KMS-11 (cell line): Measurements from ENCODE around the gene PLBD2.

Experiments used
- H2AFZ ChIP-seq: fragments of 200-600 bp; sonication (generic); 2 replicates; pipeline ENCODE4 v1.6.1; 2016; ENCODE audit warnings: antibody characterized with exemption, mixed run types, low read depth
- H3K27ac ChIP-seq: fragments of 200-600 bp; sonication (generic); 2 replicates; pipeline ENCODE4 v1.6.1; 2016; ENCODE audit warnings: mild to moderate bottlenecking, mixed run types
- H3K27me3 ChIP-seq: fragments of 200-600 bp; sonication (generic); 2 replicates; pipeline ENCODE4 v1.6.1; 2017; ENCODE audit warnings: mild to moderate bottlenecking, low read depth, mixed run types, moderate library complexity; ENCODE audit not compliant: insufficient read depth
- H3K36me3 ChIP-seq: fragments of 200-600 bp; sonication (generic); 2 replicates; pipeline ENCODE4 v1.6.1; 2017; ENCODE audit warnings: mild to moderate bottlenecking, mixed run types; ENCODE audit not compliant: insufficient read depth
- H3K4me1 ChIP-seq: fragments of 200-600 bp; sonication (generic); 2 replicates; pipeline ENCODE4 v1.6.1; 2016; ENCODE audit warnings: mild to moderate bottlenecking, low read depth, mixed run types; ENCODE audit not compliant: poor library complexity, severe bottlenecking
- H3K4me2 ChIP-seq: fragments of 200-600 bp; sonication (generic); 2 replicates; pipeline ENCODE4 v1.7.0; 2016; ENCODE audit warnings: mild to moderate bottlenecking, mixed run types
- H3K4me3 ChIP-seq: fragments of 200-600 bp; sonication (generic); IDR thresholded peaks from 2 replicates; pipeline ENCODE4 v1.6.1; 2017; ENCODE audit warnings: low read depth, low read length, mixed read lengths; ENCODE audit not compliant: insufficient read depth
- H3K79me2 ChIP-seq: fragments of 200-600 bp; sonication (generic); 2 replicates; pipeline ENCODE4 v1.6.1; 2016; ENCODE audit warnings: low read depth, mixed run types; ENCODE audit not compliant: insufficient read depth
- H3K9ac ChIP-seq: fragments of 200-600 bp; sonication (generic); 2 replicates; pipeline ENCODE4 v1.6.1; 2016; ENCODE audit warnings: mild to moderate bottlenecking, mixed run types
- H4K20me1 ChIP-seq: fragments of 200-600 bp; sonication (generic); 2 replicates; pipeline ENCODE4 v1.6.1; 2016; ENCODE audit warnings: mild to moderate bottlenecking, mixed run types; ENCODE audit not compliant: insufficient read depth
- TF ChIP-seq, protein P1 (sequence below): fragments of 200-600 bp; sonication (generic); conservative IDR thresholded peaks from 2 replicates; pipeline ENCODE4 v1.6.1; 2017; ENCODE audit warnings: low read depth, mild to moderate bottlenecking, antibody characterized with exemption, low read length, moderate library complexity, mixed read lengths

PLBD2 gene

DNA sequence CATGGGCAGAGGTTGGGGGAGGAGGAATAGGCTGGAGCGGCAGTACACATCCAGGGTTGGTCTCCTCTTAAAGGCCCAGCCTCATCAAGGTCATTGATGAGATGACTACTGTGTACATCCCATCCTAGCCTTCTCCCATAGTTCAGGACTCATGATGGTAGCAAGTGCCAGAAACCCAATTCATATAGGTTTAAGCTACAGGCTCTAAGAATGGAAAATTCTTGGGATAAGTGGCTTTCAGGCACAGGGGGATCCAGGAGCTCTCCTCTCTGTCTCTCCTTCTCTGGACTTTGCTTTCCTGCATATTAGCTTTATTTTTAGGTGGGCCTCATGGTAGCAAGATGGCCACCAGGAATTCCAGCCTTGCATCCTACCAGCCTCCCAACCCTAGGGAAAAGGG lies 70.1 kb downstream of the PLBD2 start:
- Histone ChIP-seq H2AFZ (no peak overlapping the region), H3K79me2 (no peaks in the 10 kb centered on the region), H3K36me3 (no peaks in the 10 kb centered on the region), H3K4me3 (no peak overlapping the region), H3K4me2 (no peak overlapping the region), H3K27ac (no peak overlapping the region), H3K9ac (no peak overlapping the region), H3K4me1 (peaks cover 14% of the 10 kb centered on the region), H4K20me1 (no peaks in the 10 kb centered on the region), H3K27me3 (no peaks in the 10 kb centered on the region)
- TF ChIP-seq, protein P1, sequence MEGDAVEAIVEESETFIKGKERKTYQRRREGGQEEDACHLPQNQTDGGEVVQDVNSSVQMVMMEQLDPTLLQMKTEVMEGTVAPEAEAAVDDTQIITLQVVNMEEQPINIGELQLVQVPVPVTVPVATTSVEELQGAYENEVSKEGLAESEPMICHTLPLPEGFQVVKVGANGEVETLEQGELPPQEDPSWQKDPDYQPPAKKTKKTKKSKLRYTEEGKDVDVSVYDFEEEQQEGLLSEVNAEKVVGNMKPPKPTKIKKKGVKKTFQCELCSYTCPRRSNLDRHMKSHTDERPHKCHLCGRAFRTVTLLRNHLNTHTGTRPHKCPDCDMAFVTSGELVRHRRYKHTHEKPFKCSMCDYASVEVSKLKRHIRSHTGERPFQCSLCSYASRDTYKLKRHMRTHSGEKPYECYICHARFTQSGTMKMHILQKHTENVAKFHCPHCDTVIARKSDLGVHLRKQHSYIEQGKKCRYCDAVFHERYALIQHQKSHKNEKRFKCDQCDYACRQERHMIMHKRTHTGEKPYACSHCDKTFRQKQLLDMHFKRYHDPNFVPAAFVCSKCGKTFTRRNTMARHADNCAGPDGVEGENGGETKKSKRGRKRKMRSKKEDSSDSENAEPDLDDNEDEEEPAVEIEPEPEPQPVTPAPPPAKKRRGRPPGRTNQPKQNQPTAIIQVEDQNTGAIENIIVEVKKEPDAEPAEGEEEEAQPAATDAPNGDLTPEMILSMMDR: no peak

DNA sequence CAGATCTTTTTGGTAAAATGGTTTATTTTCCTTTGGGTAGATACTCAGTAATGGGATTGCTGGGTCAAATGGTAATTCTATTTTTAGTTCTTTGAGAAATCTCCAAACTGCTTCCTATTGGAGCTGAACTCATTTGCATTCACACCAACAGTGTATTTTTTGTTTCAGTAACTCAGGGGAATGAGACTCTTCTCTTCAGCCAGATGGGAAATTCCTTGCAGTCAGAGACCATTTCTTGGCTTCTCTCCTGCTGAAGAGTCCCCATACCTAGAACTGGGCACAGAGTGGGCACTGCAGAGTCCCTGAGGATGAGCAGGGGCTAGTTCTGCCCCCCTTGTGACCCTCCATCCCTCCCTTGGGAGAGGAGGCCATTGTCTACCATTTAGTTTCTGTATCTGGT lies 74.6 kb downstream of the PLBD2 start:
- Histone ChIP-seq H2AFZ (no peak overlapping the region), H3K27ac (no peak overlapping the region), H3K9ac (no peak overlapping the region), H3K4me1 (no peaks in the 10 kb centered on the region), H3K79me2 (no peaks in the 10 kb centered on the region), H3K4me2 (no peak overlapping the region), H3K4me3 (no peak overlapping the region), H4K20me1 (no peaks in the 10 kb centered on the region), H3K27me3 (no peaks in the 10 kb centered on the region), H3K36me3 (no peaks in the 10 kb centered on the region)
- TF ChIP-seq, protein P1: no peak

DNA sequence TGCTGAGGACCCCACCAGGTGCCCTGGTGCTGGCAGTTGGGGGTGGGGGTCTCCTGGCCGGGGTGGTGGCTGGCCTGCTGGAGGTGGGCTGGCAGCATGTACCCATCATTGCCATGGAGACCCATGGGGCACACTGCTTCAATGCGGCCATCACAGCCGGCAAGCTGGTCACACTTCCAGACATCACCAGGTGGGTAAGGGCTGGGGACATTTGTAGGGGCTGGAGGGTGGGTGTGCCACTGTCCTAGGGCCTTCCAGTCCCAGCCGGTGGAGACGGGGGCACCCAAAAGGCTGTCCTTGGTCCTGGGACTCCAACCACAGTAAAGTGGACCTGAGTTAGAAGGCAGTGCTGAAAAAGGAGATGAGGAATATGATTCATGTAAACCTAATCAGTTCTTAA lies 77.0 kb downstream of the PLBD2 start:
- TF ChIP-seq, protein P1: no peak
- Histone ChIP-seq H3K79me2 (no peaks in the 10 kb centered on the region), H3K27ac (no peak overlapping the region), H4K20me1 (no peaks in the 10 kb centered on the region), H3K9ac (no peak overlapping the region), H3K36me3 (no peaks in the 10 kb centered on the region), H3K4me3 (no peak overlapping the region), H3K4me1 (no peaks in the 10 kb centered on the region), H3K4me2 (no peak overlapping the region), H3K27me3 (no peaks in the 10 kb centered on the region), H2AFZ (no peak overlapping the region)

DNA sequence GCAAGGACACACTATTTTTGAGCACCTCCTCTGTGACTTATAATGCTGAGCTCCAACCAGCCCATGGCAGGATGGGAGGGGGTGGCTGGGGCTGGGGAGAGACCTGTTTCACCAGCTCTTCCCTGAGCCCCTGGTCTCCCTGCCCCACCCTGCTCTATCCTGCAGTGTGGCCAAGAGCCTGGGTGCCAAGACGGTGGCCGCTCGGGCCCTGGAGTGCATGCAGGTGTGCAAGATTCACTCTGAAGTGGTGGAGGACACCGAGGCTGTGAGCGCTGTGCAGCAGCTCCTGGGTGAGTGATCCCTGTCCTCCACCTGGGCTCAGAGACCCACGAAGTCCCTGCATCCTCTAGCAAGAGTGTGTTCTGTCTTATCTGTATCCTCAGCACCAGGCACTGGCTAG lies 78.2 kb downstream of the PLBD2 start:
- H3K27me3 ChIP-seq: no peaks in the 10 kb centered on the region
- H3K27ac ChIP-seq: no peak overlapping the region
- H3K79me2 ChIP-seq: no peaks in the 10 kb centered on the region
- no peaks in the 10 kb centered on the region for H4K20me1 ChIP-seq
- TF ChIP-seq, protein P1: no peak
- H3K4me1 ChIP-seq: no peaks in the 10 kb centered on the region
- H3K9ac ChIP-seq: no peak overlapping the region
- no peak overlapping the region for H3K4me2 ChIP-seq
- H2AFZ ChIP-seq: no peak overlapping the region
- no peaks in the 10 kb centered on the region for H3K36me3 ChIP-seq
- H3K4me3 ChIP-seq: no peak overlapping the region
